HG02973 (cell line): ENCODE measurements around the gene HOXB13.
A peak's percentile ranks its signal among the peaks of the same experiment; 100 is the strongest.

Experiments used
- ATAC-seq: cut with Tn5 transposase; IDR thresholded peaks from one replicate; pipeline ENCODE4 v1.9.1; 2021; ENCODE audit warnings: moderate library complexity; ENCODE audit not compliant: unreplicated experiment

The HOXB13 gene

DNA sequence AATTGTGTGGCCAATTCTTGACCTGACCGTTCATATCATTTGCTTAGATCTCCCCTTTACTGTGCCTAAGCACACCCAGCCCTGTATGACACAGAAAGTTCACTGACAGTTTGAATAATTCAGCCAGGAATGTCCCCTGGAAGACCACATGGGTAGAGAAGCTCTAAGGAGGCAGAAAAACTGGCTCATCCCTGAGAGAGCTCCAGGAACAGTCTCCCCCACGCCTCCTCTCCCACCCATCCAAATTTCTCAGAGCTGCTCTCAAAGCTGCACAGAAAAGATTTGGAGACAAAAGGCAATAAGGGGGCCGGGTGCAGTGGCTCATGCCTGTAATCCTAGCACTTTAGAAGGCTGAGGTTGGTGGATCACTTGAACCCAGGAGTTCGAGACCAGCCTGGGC, 17.4 kb downstream of the HOXB13 start:
- no peak for ATAC-seq

GRCh38 chr17:48704361-48705248, 23.9 kb downstream of the HOXB13 start:
- ATAC-seq = no peak

GRCh38 chr17:48701864-48702532, 26.6 kb downstream of the HOXB13 start:
- ATAC-seq = no peak

- no peak for ATAC-seq
Measured at GRCh38 chr17:48693178-48693577, 35.4 kb downstream of the HOXB13 start.

DNA sequence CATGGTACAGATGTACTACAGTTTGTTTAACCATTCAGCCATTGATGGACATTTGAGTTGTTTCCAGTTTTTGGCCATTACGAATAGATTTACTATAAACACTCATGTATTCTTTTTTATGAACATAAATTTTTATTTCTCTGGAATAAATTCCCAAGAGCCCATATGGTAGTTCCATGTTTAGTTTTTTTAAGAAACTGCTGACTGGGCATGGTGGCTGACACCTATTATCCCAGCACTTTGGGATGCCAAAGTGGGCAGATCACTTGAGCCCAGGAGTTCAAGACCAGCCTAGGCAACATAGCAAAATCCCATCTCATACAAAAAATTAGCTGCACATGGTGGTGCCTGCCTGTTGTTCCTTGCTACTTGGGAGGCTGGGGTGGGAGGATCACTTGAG, 36.5 kb downstream of the HOXB13 start:
- ATAC-seq = no peak

GRCh38 chr17:48690655-48691054, 37.9 kb downstream of the HOXB13 start:
- ATAC-seq = no peak

DNA sequence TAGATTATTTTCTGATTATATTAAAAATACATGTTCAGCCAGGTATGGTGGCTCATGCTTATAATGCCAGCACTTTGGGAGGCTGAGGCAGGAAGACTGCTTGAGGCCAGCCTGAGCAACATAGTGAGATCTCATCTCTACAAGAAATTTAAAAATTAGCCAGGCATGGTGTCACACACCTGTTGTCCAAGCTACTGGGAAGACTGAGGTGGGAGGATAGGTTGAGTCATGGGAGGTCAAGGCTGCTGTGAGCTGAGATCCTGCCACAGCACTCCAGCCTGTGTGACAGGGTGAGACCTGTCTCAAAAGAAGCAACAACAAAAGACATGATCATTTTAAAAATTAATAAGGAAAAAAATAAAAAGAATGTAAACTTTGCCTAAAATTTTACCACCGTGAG, 46.9 kb downstream of the HOXB13 start:
- no peak for ATAC-seq

- no peak for ATAC-seq
Measured at GRCh38 chr17:48679385-48680096, 49.0 kb downstream of the HOXB13 start.

DNA sequence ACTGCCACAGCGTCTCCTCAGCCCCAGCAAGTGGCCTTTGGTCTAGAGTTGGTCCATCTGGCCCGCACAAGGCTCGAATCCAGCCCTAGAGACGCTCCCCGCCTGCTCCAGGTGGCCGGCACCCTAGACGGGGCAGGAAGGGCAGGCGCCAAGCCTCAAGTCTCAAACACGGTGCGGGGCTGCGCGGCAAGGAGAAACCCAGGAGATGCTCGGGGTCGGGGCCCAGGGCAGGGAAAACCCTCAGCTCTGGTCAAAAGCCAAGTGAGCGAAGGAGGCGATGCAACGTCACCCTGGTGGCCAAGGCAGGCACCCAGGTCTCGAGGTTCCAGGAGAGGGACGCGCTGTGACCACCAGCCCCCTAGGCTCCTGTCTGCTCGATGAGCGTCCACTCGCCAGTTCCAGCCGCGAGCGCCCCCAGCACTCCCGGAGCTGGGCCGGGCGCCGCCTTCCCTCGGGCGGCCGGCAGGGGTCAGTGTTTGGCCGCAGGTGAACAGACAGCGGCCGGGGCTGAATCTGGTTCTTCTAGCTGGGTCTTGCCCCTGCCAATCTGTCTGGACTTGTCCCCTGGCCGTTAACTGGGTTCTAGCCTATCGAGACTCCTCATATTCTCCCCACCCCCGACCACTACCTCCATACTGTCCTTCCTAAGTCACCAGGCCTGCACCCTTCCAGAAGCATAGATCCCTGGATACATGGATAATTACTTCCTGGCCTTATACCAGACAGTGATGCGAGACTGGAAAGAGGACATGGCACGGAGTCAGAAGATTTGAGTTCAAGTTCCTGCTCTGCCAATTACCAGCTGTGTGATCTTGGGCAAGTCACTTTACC, 50.2 kb downstream of the HOXB13 start:
- ATAC-seq = peak; percentile 81

- ATAC-seq = no peak
Measured at GRCh38 chr17:48676963-48677558, 51.5 kb downstream of the HOXB13 start.
